A549 (cell line): Measurements from ENCODE around the gene SEMG2. TPM values are rescaled to one million over a fixed set of nuclear protein-coding genes. Genes with fewer than 3 reads are reported as not detected.

Source experiments
- ATAC-seq, 2 experiments: fragments of 200-7000 bp in 1 of 2; fragments of >200 bp in 1 of 2; cut with Nextera tagmentation in 1 of 2; cut with Tn5 transposase in 1 of 2; 3 replicates each; pipeline versions ENCODE4 v1.8.0 to v1.9.1; 2018 to 2020; ENCODE audit warnings: mild to moderate bottlenecking in 1 of 2, moderate library complexity in 1 of 2
- CTCF ChIA-PET: fragments of 300-600 bp; sonication (Branson Sonifier 250); formaldehyde crosslinking; extraction: SDS; loops from one replicate; lab custom pipeline; 2021; ENCODE audit warnings: antibody characterized with exemption, inconsistent platforms; lab: Yijun Ruan, JAX
- POLR2A ChIA-PET: fragments of 350-600 bp; formaldehyde crosslinking; extraction: SDS; loops from one replicate; lab custom pipeline; 2021; ENCODE audit warnings: antibody characterized with exemption, inconsistent platforms; lab: Yijun Ruan, JAX
- DNase-seq, 2 experiments: peaks; one replicate each; pipeline versions ENCODE4 v3.0.0 to v3.0.0-alpha.2; 2011 to 2016; ENCODE audit warnings: low read depth in 1 of 2, low spot score in 1 of 2
- FAIRE-seq: peaks from 2 replicates; lab custom pipeline; 2011; peaks lifted over from hg19 to GRCh38; lab: Jason Lieb, UNC
- H3K27ac ChIP-seq, 2 experiments: fragments of >200 bp; sonication (Bioruptor Twin); formaldehyde crosslinking; 3 replicates each; pipeline ENCODE4 v1.5.1; 2016 to 2017
- H3K4me1 ChIP-seq: fragments of >200 bp; sonication (Bioruptor Twin); formaldehyde crosslinking; 3 replicates; pipeline ENCODE4 v1.6.1; 2016
- H3K4me2 ChIP-seq: fragments of >200 bp; sonication (Bioruptor Twin); formaldehyde crosslinking; 3 replicates; pipeline ENCODE4 v1.6.1; 2016
- H3K4me3 ChIP-seq: fragments of >200 bp; sonication (Bioruptor Twin); formaldehyde crosslinking; 3 replicates; pipeline ENCODE4 v1.5.1; 2016
- H3K9me3 ChIP-seq: fragments of >200 bp; sonication (Bioruptor Twin); formaldehyde crosslinking; 3 replicates; pipeline ENCODE4 v1.6.1; 2016
- ATOH8 ChIP-seq: fragments of 250-450 bp; sonication (Bioruptor Pico); IDR thresholded peaks from 2 replicates; pipeline ENCODE4 v1.5.0; 2020; ENCODE audit warnings: low read depth, mild to moderate bottlenecking, moderate library complexity
- CEBPB ChIP-seq, 2 experiments: fragments of >200 bp in 1 of 2; sonication (Bioruptor Twin) in 1 of 2; formaldehyde crosslinking in 1 of 2; IDR thresholded peaks; 2 replicates each; pipeline ENCODE4 v1.6.1; 2012 to 2016
- CHD2 ChIP-seq: fragments of 150-350 bp; IDR thresholded peaks from 2 replicates; pipeline ENCODE4 v1.6.1; 2014; ENCODE audit warnings: low read length; ENCODE audit not compliant: partially characterized antibody
- CTCF ChIP-seq: fragments of >200 bp; sonication (Bioruptor Twin); formaldehyde crosslinking; IDR thresholded peaks from 3 replicates; pipeline ENCODE4 v1.5.1; 2016
- EHMT2 ChIP-seq: fragments of 200-600 bp; sonication (generic); IDR thresholded peaks from 2 replicates; pipeline ENCODE4 v1.6.1; 2016; ENCODE audit warnings: antibody characterized with exemption, low read depth, mild to moderate bottlenecking, moderate library complexity
- EP300 ChIP-seq, 2 experiments: fragments of >200 bp; sonication (Bioruptor Twin); formaldehyde crosslinking; IDR thresholded peaks; 2 replicates in 1 of 2; 3 replicates in 1 of 2; pipeline ENCODE4 v1.6.1; 2016 to 2017
- HEYL ChIP-seq: fragments of 250-450 bp; sonication (Bioruptor Pico); IDR thresholded peaks from 2 replicates; pipeline ENCODE4 v1.8.0; 2021; ENCODE audit warnings: mild to moderate bottlenecking, moderate library complexity
- JUNB ChIP-seq: fragments of >200 bp; sonication (Bioruptor Twin); formaldehyde crosslinking; IDR thresholded peaks from 2 replicates; pipeline ENCODE4 v1.6.1; 2016
- KDM1A ChIP-seq: fragments of 200-600 bp; sonication (generic); IDR thresholded peaks from 2 replicates; pipeline ENCODE4 v1.6.1; 2016; ENCODE audit warnings: low read depth, mild to moderate bottlenecking
- KDM5A ChIP-seq: fragments of 200-600 bp; sonication (generic); IDR thresholded peaks from 2 replicates; pipeline ENCODE4 v1.6.1; 2016; ENCODE audit warnings: antibody characterized with exemption, mild to moderate bottlenecking
- MAFK ChIP-seq: fragments of 450-650 bp; IDR thresholded peaks from 2 replicates; pipeline ENCODE4 v1.6.1; 2014; ENCODE audit not compliant: partially characterized antibody
- MAZ ChIP-seq: fragments of 150-350 bp; IDR thresholded peaks from 2 replicates; pipeline ENCODE4 v1.6.1; 2014; ENCODE audit warnings: antibody characterized with exemption, low read depth, low read length, borderline replicate concordance
- NPAS2 ChIP-seq: fragments of 250-450 bp; sonication (Bioruptor Pico); IDR thresholded peaks from 2 replicates; pipeline ENCODE4 v1.8.0; 2022; ENCODE audit warnings: mild to moderate bottlenecking, moderate library complexity, borderline replicate concordance
- RAD21 ChIP-seq, 2 experiments: fragments of >200 bp in 1 of 2; sonication (Bioruptor Twin) in 1 of 2; formaldehyde crosslinking in 1 of 2; IDR thresholded peaks in 1 of 2; conservative IDR thresholded peaks in 1 of 2; 2 replicates in 1 of 2; 3 replicates in 1 of 2; pipeline ENCODE4 v1.6.1; 2012 to 2018; ENCODE audit warnings: inconsistent platforms in 1 of 2
- RARB ChIP-seq: fragments of 250-450 bp; sonication (Bioruptor Pico); IDR thresholded peaks from 2 replicates; pipeline ENCODE4 v1.8.0; 2021; ENCODE audit warnings: mild to moderate bottlenecking, moderate library complexity
- SMC3 ChIP-seq: fragments of >200 bp; sonication (Bioruptor Twin); formaldehyde crosslinking; IDR thresholded peaks from 3 replicates; pipeline ENCODE4 v1.6.1; 2018; ENCODE audit warnings: inconsistent platforms
- SREBF2 ChIP-seq: fragments of 450-650 bp; IDR thresholded peaks from 2 replicates; pipeline ENCODE4 v1.6.1; 2014; ENCODE audit warnings: mild to moderate bottlenecking, moderate library complexity
- TP53 ChIP-seq: fragments of 250-450 bp; sonication (Bioruptor Pico); IDR thresholded peaks from 2 replicates; pipeline ENCODE4 v1.5.0; 2021; ENCODE audit warnings: mild to moderate bottlenecking, moderate library complexity
- ZC3H11A ChIP-seq: fragments of 450-650 bp; IDR thresholded peaks from 2 replicates; pipeline ENCODE4 v1.6.1; 2014; ENCODE audit warnings: antibody characterized with exemption, mild to moderate bottlenecking
- WGBS: methylation state at CpG from one replicate; pipeline ENCODE4 v1.1.6; 2017; ENCODE audit errors: missing lambda C conversion rate; 5-methylcytosine and 5-hydroxymethylcytosine counted together
- polyA plus RNA-seq, 4 experiments: library from polyadenylated mRNA; depleted of rRNA in 3 of 4; stranded (reverse); fragments of >200 nt; fragmentation: RNase III in 1 of 4; extraction: RNeasy Plus Mini Kit Qiagen cat#74134 plus additional on column Dnase treatment in 1 of 4; gene quantifications; 2 replicates in 3 of 4; 3 replicates in 1 of 4; pipeline ENCODE4 v1.2.3, GENCODE V29; 2011 to 2017
- TF ChIP-seq, protein P1 (sequence below): fragments of 200-600 bp; sonication (generic); IDR thresholded peaks from 2 replicates; pipeline ENCODE4 v1.6.1; 2016; ENCODE audit warnings: antibody characterized with exemption, mild to moderate bottlenecking, moderate library complexity
- TF ChIP-seq, protein P2 (sequence below): IDR thresholded peaks from 2 replicates; pipeline ENCODE4 v1.6.1; 2012

The SEMG2 gene
- polyA plus RNA-seq, 2 of the 4 experiments (the other 2 are of a cell fraction), result not detected

DNA sequence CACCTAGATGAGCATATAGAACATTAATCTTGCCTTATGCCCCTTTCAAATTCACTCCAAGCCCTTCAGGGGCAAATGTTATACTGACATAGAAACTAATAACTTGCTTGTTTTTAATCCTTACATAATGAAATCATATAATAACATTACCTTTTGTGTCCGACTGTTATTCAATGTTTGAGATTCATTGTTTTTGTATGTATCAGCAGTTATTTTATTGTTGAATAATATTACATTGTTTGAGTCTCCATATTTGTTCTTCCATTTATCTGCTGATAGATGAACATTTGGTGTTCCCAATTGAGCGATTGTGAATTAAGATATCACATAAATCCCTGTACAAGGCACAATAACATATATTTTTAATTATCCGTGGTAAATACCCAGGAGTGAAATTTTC, 8.3 kb upstream of the SEMG2 start:
- DNase-seq (no peak), FAIRE-seq (no peak), ATAC-seq (no peak)
- ChIA-PET CTCF (no interaction called here), POLR2A (no interaction called here)
- WGBS, result 16% methylated on average over 3 of the region's 3 CpGs
- Histone ChIP-seq H3K4me2 (no peak overlapping the region), H3K27ac (no peak overlapping the region), H3K4me1 (no peaks in the 10 kb centered on the region), H3K9me3 (no peaks in the 10 kb centered on the region), H3K4me3 (no peak overlapping the region)
- no peak for TF ChIP-seq CHD2
- no peak for TF ChIP-seq SREBF2
- TF ChIP-seq KDM5A, result no peak
- TF ChIP-seq MAFK, result peak; percentile 79
- TF ChIP-seq MAZ, result no peak

- no peak; a peak in 1 of 6 replicates for ATAC-seq
- no peaks in the 10 kb centered on the region; the same call in 2 of the 3 replicates for H3K9me3 ChIP-seq
- TF ChIP-seq RAD21 (conservative IDR thresholded peaks at IDR 0.05 in 1 of 2, IDR thresholded peaks at IDR 0.05 in 1 of 2) (no peak), ZC3H11A (no peak), HEYL (CRISPR knock-in tag) (no peak), JUNB (no peak), RARB (no peak), NPAS2 (CRISPR knock-in tag) (no peak), EP300 (IDR thresholded peaks at IDR 0.05) (no peak), CEBPB (IDR thresholded peaks at IDR 0.05) (no peak), CTCF (no peak), TP53 (no peak), EHMT2 (no peak), SMC3 (no peak), ATOH8 (no peak), CHD2 (no peak), KDM1A (no peak)
- TF ChIP-seq, protein P1, sequence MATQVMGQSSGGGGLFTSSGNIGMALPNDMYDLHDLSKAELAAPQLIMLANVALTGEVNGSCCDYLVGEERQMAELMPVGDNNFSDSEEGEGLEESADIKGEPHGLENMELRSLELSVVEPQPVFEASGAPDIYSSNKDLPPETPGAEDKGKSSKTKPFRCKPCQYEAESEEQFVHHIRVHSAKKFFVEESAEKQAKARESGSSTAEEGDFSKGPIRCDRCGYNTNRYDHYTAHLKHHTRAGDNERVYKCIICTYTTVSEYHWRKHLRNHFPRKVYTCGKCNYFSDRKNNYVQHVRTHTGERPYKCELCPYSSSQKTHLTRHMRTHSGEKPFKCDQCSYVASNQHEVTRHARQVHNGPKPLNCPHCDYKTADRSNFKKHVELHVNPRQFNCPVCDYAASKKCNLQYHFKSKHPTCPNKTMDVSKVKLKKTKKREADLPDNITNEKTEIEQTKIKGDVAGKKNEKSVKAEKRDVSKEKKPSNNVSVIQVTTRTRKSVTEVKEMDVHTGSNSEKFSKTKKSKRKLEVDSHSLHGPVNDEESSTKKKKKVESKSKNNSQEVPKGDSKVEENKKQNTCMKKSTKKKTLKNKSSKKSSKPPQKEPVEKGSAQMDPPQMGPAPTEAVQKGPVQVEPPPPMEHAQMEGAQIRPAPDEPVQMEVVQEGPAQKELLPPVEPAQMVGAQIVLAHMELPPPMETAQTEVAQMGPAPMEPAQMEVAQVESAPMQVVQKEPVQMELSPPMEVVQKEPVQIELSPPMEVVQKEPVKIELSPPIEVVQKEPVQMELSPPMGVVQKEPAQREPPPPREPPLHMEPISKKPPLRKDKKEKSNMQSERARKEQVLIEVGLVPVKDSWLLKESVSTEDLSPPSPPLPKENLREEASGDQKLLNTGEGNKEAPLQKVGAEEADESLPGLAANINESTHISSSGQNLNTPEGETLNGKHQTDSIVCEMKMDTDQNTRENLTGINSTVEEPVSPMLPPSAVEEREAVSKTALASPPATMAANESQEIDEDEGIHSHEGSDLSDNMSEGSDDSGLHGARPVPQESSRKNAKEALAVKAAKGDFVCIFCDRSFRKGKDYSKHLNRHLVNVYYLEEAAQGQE, result no peak
- TF ChIP-seq, protein P2, sequence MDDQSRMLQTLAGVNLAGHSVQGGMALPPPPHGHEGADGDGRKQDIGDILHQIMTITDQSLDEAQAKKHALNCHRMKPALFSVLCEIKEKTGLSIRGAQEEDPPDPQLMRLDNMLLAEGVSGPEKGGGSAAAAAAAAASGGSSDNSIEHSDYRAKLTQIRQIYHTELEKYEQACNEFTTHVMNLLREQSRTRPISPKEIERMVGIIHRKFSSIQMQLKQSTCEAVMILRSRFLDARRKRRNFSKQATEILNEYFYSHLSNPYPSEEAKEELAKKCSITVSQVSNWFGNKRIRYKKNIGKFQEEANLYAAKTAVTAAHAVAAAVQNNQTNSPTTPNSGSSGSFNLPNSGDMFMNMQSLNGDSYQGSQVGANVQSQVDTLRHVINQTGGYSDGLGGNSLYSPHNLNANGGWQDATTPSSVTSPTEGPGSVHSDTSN, result no peak
- TF ChIP-seq, all 56 proteins: peak for 0
- no peak overlapping the region for H3K4me2 ChIP-seq
- no peaks in the 10 kb centered on the region for H3K4me1 ChIP-seq
- CTCF ChIA-PET, result interaction anchor here (1.2 kb wide), 1 partner anchor 73 kb away, joined by 4 read pairs; no protein-coding TSS in a partner anchor
- POLR2A ChIA-PET, result no interaction called here
- DNase-seq (no peak), FAIRE-seq (no peak)
- H3K27ac ChIP-seq, result no peak overlapping the region
- WGBS, result 8% methylated on average over 4 of the region's 4 CpGs
- no peak overlapping the region for H3K4me3 ChIP-seq
Measured at GRCh38 chr20:45218124-45218523, 3.0 kb upstream of the SEMG2 start.
